Measurements from ENCODE around the gene PI4KB. TPM values are rescaled to one million over a fixed set of nuclear protein-coding genes. Genes with fewer than 3 reads are reported as not detected.

Gene PI4KB
- total and polyA plus RNA-seq, 9 of the 15 experiments (the other 6 are each of a cell fraction or from before 2014, with no cell fraction given): 3.1 to 65.4 (median 45.1) TPM

DNA sequence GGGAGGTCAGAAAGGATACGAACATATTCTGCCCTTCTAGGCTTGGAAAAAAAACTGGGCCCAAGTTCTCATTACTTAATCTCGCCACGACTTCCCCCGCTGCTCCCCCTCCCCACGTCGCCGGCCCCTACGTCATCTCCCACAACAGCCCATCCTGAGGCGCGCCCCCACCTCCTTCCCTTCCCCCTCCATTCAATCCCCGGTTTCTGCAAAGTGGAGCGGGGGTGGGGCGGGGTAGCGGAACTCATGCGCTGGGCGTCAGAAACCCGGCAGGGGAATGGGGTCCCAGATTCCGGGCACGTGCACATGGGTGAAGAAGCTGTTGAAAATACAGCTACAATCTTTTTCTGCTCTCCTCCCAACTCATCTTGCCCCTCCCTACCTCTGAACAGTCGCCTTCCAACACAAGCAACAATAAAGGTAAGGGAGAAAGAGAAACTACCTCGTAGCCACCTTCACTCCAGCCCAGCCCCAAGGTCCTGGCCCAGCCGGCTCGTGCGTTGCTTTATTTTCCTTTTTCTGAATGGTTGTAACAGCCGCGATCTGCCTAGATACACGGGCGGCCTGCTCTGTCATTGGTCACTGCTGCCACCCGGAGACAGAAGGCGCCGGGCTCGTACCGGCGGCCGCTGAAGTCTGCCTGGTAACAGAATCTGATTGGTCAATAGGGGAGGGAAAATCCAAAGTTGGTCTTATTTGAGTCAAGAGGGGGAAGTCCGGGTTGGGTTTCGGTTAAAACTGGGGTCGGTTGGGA lies 19.7 kb upstream of the PI4KB start, which contains the start of gene RFX5 (continued):
- TF ChIP-seq, protein P1, sequence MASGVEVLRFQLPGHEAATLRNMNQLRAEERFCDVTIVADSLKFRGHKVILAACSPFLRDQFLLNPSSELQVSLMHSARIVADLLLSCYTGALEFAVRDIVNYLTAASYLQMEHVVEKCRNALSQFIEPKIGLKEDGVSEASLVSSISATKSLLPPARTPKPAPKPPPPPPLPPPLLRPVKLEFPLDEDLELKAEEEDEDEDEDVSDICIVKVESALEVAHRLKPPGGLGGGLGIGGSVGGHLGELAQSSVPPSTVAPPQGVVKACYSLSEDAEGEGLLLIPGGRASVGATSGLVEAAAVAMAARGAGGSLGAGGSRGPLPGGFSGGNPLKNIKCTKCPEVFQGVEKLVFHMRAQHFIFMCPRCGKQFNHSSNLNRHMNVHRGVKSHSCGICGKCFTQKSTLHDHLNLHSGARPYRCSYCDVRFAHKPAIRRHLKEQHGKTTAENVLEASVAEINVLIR (CRISPR knock-in tag; IDR thresholded peaks at IDR 0.05): peak; percentile 51; the same call in 1 of the 2 replicates
- TF ChIP-seq SUPT5H (IDR thresholded peaks at IDR 0.05) (peak; percentile 67), KLF1 (tag; IDR thresholded peaks at IDR 0.05) (no peak), TCFL5 (CRISPR knock-in tag; conservative IDR thresholded peaks at IDR 0.05) (no peak), ZBTB7A (IDR thresholded peaks at IDR 0.05; ENCODE audit: borderline replicate concordance, control insufficient read depth, low read depth, low read length) (peak; percentile 90), ZNF3 (CRISPR knock-in tag; IDR thresholded peaks at IDR 0.05) (no peak), ATF7 (IDR thresholded peaks at IDR 0.05) (peak; percentile 92), PHF20 (IDR thresholded peaks at IDR 0.05; ENCODE audit: partially characterized antibody) (peak; percentile 83), MCM3 (IDR thresholded peaks at IDR 0.05) (no peak), ZNF324 (CRISPR knock-in tag; IDR thresholded peaks at IDR 0.05) (no peak), GABPB1 (CRISPR knock-in tag; IDR thresholded peaks at IDR 0.05) (peak; percentile 45; the same call in 1 of the 2 replicates)
- TF ChIP-seq, protein P2, sequence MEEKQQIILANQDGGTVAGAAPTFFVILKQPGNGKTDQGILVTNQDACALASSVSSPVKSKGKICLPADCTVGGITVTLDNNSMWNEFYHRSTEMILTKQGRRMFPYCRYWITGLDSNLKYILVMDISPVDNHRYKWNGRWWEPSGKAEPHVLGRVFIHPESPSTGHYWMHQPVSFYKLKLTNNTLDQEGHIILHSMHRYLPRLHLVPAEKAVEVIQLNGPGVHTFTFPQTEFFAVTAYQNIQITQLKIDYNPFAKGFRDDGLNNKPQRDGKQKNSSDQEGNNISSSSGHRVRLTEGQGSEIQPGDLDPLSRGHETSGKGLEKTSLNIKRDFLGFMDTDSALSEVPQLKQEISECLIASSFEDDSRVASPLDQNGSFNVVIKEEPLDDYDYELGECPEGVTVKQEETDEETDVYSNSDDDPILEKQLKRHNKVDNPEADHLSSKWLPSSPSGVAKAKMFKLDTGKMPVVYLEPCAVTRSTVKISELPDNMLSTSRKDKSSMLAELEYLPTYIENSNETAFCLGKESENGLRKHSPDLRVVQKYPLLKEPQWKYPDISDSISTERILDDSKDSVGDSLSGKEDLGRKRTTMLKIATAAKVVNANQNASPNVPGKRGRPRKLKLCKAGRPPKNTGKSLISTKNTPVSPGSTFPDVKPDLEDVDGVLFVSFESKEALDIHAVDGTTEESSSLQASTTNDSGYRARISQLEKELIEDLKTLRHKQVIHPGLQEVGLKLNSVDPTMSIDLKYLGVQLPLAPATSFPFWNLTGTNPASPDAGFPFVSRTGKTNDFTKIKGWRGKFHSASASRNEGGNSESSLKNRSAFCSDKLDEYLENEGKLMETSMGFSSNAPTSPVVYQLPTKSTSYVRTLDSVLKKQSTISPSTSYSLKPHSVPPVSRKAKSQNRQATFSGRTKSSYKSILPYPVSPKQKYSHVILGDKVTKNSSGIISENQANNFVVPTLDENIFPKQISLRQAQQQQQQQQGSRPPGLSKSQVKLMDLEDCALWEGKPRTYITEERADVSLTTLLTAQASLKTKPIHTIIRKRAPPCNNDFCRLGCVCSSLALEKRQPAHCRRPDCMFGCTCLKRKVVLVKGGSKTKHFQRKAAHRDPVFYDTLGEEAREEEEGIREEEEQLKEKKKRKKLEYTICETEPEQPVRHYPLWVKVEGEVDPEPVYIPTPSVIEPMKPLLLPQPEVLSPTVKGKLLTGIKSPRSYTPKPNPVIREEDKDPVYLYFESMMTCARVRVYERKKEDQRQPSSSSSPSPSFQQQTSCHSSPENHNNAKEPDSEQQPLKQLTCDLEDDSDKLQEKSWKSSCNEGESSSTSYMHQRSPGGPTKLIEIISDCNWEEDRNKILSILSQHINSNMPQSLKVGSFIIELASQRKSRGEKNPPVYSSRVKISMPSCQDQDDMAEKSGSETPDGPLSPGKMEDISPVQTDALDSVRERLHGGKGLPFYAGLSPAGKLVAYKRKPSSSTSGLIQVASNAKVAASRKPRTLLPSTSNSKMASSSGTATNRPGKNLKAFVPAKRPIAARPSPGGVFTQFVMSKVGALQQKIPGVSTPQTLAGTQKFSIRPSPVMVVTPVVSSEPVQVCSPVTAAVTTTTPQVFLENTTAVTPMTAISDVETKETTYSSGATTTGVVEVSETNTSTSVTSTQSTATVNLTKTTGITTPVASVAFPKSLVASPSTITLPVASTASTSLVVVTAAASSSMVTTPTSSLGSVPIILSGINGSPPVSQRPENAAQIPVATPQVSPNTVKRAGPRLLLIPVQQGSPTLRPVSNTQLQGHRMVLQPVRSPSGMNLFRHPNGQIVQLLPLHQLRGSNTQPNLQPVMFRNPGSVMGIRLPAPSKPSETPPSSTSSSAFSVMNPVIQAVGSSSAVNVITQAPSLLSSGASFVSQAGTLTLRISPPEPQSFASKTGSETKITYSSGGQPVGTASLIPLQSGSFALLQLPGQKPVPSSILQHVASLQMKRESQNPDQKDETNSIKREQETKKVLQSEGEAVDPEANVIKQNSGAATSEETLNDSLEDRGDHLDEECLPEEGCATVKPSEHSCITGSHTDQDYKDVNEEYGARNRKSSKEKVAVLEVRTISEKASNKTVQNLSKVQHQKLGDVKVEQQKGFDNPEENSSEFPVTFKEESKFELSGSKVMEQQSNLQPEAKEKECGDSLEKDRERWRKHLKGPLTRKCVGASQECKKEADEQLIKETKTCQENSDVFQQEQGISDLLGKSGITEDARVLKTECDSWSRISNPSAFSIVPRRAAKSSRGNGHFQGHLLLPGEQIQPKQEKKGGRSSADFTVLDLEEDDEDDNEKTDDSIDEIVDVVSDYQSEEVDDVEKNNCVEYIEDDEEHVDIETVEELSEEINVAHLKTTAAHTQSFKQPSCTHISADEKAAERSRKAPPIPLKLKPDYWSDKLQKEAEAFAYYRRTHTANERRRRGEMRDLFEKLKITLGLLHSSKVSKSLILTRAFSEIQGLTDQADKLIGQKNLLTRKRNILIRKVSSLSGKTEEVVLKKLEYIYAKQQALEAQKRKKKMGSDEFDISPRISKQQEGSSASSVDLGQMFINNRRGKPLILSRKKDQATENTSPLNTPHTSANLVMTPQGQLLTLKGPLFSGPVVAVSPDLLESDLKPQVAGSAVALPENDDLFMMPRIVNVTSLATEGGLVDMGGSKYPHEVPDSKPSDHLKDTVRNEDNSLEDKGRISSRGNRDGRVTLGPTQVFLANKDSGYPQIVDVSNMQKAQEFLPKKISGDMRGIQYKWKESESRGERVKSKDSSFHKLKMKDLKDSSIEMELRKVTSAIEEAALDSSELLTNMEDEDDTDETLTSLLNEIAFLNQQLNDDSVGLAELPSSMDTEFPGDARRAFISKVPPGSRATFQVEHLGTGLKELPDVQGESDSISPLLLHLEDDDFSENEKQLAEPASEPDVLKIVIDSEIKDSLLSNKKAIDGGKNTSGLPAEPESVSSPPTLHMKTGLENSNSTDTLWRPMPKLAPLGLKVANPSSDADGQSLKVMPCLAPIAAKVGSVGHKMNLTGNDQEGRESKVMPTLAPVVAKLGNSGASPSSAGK (IDR thresholded peaks at IDR 0.05): peak; percentile 94
- TF ChIP-seq, protein P3, sequence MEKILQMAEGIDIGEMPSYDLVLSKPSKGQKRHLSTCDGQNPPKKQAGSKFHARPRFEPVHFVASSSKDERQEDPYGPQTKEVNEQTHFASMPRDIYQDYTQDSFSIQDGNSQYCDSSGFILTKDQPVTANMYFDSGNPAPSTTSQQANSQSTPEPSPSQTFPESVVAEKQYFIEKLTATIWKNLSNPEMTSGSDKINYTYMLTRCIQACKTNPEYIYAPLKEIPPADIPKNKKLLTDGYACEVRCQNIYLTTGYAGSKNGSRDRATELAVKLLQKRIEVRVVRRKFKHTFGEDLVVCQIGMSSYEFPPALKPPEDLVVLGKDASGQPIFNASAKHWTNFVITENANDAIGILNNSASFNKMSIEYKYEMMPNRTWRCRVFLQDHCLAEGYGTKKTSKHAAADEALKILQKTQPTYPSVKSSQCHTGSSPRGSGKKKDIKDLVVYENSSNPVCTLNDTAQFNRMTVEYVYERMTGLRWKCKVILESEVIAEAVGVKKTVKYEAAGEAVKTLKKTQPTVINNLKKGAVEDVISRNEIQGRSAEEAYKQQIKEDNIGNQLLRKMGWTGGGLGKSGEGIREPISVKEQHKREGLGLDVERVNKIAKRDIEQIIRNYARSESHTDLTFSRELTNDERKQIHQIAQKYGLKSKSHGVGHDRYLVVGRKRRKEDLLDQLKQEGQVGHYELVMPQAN (IDR thresholded peaks at IDR 0.05; ENCODE audit: borderline replicate concordance): peak; percentile 82; the same call in 1 of the 2 replicates
